Heart right ventricle (tissue), 16 donors: ENCODE data around the gene PRPH. TPM values are rescaled to one million over a fixed set of nuclear protein-coding genes. Genes with fewer than 3 reads are reported as not detected.

Source experiments
- ATAC-seq, 8 donors: fragments of 200-7000 bp; cut with Tn5 transposase; one replicate each; pipeline ENCODE4 v1.9.1; 2020; ENCODE audit warnings: mild to moderate bottlenecking in 8 of 8, moderate library complexity in 8 of 8, moderate number of reproducible peaks in 1 of 8
- DNase-seq, 2 donors: peaks; one replicate each; pipeline ENCODE4 v3.0.0-alpha.2; 2020
- H3K27ac ChIP-seq, 10 donors: fragments of 200-600 bp; sonication (generic) in 2 of 10; one replicate each; pipeline versions ENCODE4 v1.5.0 to v1.8.0; 2020 to 2022; ENCODE audit warnings: mild to moderate bottlenecking in 3 of 10
- H3K27me3 ChIP-seq, 7 donors: fragments of 200-600 bp; one replicate each; pipeline ENCODE4 v1.8.0; 2021 to 2022; ENCODE audit warnings: mild to moderate bottlenecking in 2 of 7
- H3K36me3 ChIP-seq, 9 donors: fragments of 200-600 bp; sonication (generic) in 1 of 9; one replicate each; pipeline versions ENCODE4 v1.5.0 to v1.8.0; 2020 to 2022; ENCODE audit warnings: mild to moderate bottlenecking in 2 of 9
- H3K4me1 ChIP-seq, 9 donors: fragments of 200-600 bp; sonication (generic) in 1 of 9; one replicate each; pipeline versions ENCODE4 v1.5.0 to v1.8.0; 2020 to 2022; ENCODE audit warnings: mild to moderate bottlenecking in 4 of 9
- H3K4me3 ChIP-seq, 10 donors: fragments of 200-600 bp; sonication (generic) in 2 of 10; one replicate each; pipeline versions ENCODE4 v1.5.0 to v1.8.0; 2020 to 2022; ENCODE audit warnings: mild to moderate bottlenecking in 7 of 10, moderate library complexity in 2 of 10
- H3K9me3 ChIP-seq, 11 donors: fragments of 200-600 bp in 10 of 11; sonication (generic) in 2 of 11; one replicate each; pipeline versions ENCODE4 v1.5.0 to v1.8.0; 2013 to 2022; ENCODE audit warnings: mild to moderate bottlenecking in 2 of 11, control low read depth in 1 of 11, moderate library complexity in 1 of 11
- WGBS, 2 donors: extraction: QIAGEN DNeasy Blood & Tissue Kit; methylation state at CpG; one replicate each; pipeline ENCODE4 v1.1.7; 2013; ENCODE audit warnings: inconsistent platforms in 1 of 2; 5-methylcytosine and 5-hydroxymethylcytosine counted together
- intact Hi-C, 10 donors: fragments of 100-400 bp; cut with DNase I; formaldehyde crosslinking; loops; one replicate each; pipeline versions ENCODE4 v1.11.1 to v1.14.2; 2022
- polyA plus RNA-seq, 2 donors: library from polyadenylated mRNA; stranded (reverse); fragments of 200-250 nt; gene quantifications; one replicate each; pipeline ENCODE4 v1.2.3, GENCODE V29; 2013
- total RNA-seq, 10 donors: library from RNA; stranded (reverse); fragmentation: NEBNext Ultra II Directional in 3 of 10; extraction: Animal tissue kit (Norgen Biotek cat#: 25700) in 3 of 10; gene quantifications; one replicate each; pipeline versions ENCODE4 v1.2.1 to v1.2.4, GENCODE V29; 2021 to 2023
- TF ChIP-seq, protein P1 (sequence below), 9 donors: fragments of 200-600 bp; sonication (generic) in 2 of 9; IDR thresholded peaks; one replicate each; pipeline versions ENCODE4 v1.5.0 to v1.8.0; 2021 to 2022; ENCODE audit warnings: antibody characterized with exemption in 9 of 9, mild to moderate bottlenecking in 5 of 9, moderate library complexity in 1 of 9
- donor health status: Arrhythmogenic right ventricular cardiomyopathy.
- donor health status: ischemic (EF 13 %, LVEDD 7.1; RV severe dilation, severe dysfunction).
- donor health status: healthy with polysubstance abuse.
- donor health status: DM: no; HTN: yes; CAD: no.
- donor health status: DM: no; HTN: no; CAD: no.
- donor health status: ischemic (EF 25% LVEDD 6.9; RV normal size, moderate dysfunction).
- donor health status: ischemic (EF 25% LVEDD 5.7; RV mildly dilated, moderate dysfunction).
- donor health status: healthy.
- donor health status: DM: yes; HTN: yes; CAD: no.
- donor health status: Ischemic cardiomyopathy.
- donor health status: ischemic (EF 35%, LVEDD 5.7; RV mildly dilated, moderate dysfunction).
- donor health status: nonischemic (EF 11% LVEDD 7.7; RV severe dilation, severe dysfunction).
- donor health status: DM: yes; HTN: yes; CAD: no.
- donor health status: PGD.
- donor health status: ischemic (EF 29% LVEDD 5.4; RV normal size, mild dysfunction).
- donor health status: nonischemic (EF 23%, LVEDD 6.1; RV moderate dilation, normal function).

Gene PRPH
- total and polyA plus RNA-seq, 12 donors, result 0.10 to 0.64 (median 0.47) TPM; not detected in 5

DNA sequence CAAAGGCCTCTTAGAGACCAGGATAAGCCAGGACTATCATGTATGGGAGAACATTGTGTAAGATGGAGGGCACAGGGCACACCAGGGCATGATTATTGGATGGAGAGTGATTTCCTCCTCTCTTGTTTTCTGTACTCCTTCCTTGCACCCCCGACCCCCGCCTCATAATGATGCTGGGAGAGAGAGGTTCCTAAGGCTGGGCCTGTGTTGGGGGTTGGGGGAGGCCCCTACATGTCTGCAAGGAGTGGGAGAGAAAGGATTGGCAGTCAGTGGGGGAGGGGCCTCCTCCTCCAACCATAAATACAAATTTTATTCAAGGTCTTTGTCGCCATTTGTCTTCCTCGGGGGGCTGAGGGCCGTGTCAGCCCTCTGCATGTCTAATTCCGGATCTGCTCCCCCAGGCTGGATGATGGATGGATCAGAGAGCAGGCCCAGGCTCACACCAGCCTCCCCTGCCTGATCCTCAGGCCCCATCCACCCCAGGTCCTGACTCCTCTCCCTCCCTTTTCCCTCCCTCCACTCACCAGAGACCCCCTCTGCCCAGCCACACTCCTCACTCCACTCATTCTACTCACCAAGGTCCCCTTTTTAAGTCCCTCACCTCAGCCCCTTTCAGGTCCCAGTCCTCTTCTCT is 44.0 kb downstream of the PRPH start:
- Histone ChIP-seq H3K9me3 (no peaks in the 10 kb centered on the region), H3K27ac (no peak overlapping the region), H3K4me1 (peaks cover 10 to 41% (median 26%) of the 10 kb centered on the region in 9 donors), H3K27me3 (peaks cover 20 to 98% (median 81%) of the 10 kb centered on the region in 7 donors), H3K36me3 (no peaks in the 10 kb centered on the region), H3K4me3 (no peak overlapping the region)
- TF ChIP-seq, protein P1, sequence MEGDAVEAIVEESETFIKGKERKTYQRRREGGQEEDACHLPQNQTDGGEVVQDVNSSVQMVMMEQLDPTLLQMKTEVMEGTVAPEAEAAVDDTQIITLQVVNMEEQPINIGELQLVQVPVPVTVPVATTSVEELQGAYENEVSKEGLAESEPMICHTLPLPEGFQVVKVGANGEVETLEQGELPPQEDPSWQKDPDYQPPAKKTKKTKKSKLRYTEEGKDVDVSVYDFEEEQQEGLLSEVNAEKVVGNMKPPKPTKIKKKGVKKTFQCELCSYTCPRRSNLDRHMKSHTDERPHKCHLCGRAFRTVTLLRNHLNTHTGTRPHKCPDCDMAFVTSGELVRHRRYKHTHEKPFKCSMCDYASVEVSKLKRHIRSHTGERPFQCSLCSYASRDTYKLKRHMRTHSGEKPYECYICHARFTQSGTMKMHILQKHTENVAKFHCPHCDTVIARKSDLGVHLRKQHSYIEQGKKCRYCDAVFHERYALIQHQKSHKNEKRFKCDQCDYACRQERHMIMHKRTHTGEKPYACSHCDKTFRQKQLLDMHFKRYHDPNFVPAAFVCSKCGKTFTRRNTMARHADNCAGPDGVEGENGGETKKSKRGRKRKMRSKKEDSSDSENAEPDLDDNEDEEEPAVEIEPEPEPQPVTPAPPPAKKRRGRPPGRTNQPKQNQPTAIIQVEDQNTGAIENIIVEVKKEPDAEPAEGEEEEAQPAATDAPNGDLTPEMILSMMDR (IDR thresholded peaks at IDR 0.05), result no peak
- no peak for DNase-seq
- ATAC-seq, result no peak
- intact Hi-C loops, result loop anchor here in 2 of 10 donors (5.0 kb wide), 1 partner anchor 47 kb away; no protein-coding TSS in a partner anchor
- WGBS, 2 donors, result 74 to 75% methylated on average over 6 of the region's 6 CpGs

DNA sequence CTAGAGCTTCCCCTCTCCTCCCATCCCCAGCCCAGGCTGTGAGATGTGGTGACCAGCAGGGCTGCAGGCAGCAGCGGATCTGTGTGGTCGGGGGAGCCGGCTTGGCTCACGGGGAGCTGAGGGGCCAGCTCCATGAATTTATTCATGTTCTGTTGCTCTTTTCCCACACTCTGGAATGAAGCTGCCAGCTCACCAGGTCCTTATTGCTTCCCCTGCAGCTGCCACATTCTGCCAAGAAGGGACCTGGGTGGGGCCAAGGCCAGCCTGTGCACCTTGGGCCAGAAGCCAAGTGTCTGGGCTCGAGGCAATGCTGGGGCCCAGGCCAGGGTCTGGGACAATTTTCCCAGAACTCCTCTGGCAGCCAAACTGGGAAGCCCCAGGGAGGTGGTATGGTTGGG is 44.5 kb downstream of the PRPH start:
- no peaks in the 10 kb centered on the region for H3K9me3 ChIP-seq
- no peak for ATAC-seq
- no peaks in the 10 kb centered on the region for H3K36me3 ChIP-seq
- intact Hi-C loops, result loop anchor here in 2 of 10 donors (5.0 kb wide), 1 partner anchor 47 kb away; no protein-coding TSS in a partner anchor
- DNase-seq, result no peak
- H3K27me3 ChIP-seq, result peaks cover 15 to 98% (median 81%) of the 10 kb centered on the region in 7 donors
- TF ChIP-seq, protein P1 (IDR thresholded peaks at IDR 0.05), result no peak
- no peak overlapping the region for H3K27ac ChIP-seq
- peaks cover 10 to 42% (median 28%) of the 10 kb centered on the region in 9 donors for H3K4me1 ChIP-seq
- 56 to 58% methylated on average over 5 of the region's 5 CpGs for WGBS, 2 donors
- H3K4me3 ChIP-seq, result no peak overlapping the region

DNA sequence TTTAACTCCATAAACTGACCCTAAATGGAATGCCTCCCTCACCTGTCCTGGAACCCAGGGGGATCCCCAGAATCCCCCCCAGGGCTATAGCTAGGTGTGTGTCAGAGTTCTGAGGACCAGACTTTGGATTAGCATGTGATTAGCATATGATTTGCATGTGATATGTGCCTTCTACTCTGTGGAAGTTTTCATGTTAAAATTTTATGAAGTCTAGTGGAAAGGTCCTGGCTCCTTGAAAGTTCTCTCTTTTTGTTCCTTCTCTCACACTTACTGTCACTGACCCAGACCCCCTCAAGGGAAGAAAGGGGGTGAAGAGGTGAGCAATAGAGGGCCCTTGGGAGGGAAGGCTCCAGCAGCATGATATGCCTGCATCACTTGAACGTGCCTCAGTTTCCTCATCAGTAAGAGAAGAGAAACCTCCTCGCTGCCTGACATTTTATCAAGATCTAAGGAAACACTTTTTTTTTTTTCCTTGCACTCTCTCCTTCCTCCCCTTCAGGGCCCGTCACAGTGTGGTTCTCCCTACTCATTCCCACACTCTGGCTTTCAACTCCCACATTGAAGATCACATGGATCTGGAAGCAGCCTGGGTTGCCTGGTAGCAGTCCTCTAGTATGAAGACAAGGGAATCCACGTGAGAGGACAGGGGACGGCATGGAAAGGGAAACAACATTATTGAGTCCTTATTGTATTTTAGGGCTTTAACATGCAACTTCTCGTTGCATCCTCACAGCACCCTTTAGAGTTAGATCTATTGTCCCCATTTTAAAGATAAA is 45.3 kb downstream of the PRPH start:
- ATAC-seq (no peak), DNase-seq (no peak)
- peaks cover 15 to 98% (median 81%) of the 10 kb centered on the region in 7 donors for H3K27me3 ChIP-seq
- H3K27ac ChIP-seq, result no peak overlapping the region
- TF ChIP-seq, protein P1 (IDR thresholded peaks at IDR 0.05), result no peak
- no peaks in the 10 kb centered on the region for H3K36me3 ChIP-seq
- intact Hi-C loops, result loop anchor here in 6 of 10 donors (5.0 to 10.0 kb wide), 3 partner anchors 45 to 53 kb away; partner anchors contain the start of gene PRPH (in 1 of the 6)
- WGBS, 2 donors, result 68 to 73% methylated on average over 6 of the region's 6 CpGs
- H3K9me3 ChIP-seq, result no peaks in the 10 kb centered on the region
- no peak overlapping the region for H3K4me3 ChIP-seq
- H3K4me1 ChIP-seq, result peaks cover 10 to 48% (median 34%) of the 10 kb centered on the region in 9 donors

DNA sequence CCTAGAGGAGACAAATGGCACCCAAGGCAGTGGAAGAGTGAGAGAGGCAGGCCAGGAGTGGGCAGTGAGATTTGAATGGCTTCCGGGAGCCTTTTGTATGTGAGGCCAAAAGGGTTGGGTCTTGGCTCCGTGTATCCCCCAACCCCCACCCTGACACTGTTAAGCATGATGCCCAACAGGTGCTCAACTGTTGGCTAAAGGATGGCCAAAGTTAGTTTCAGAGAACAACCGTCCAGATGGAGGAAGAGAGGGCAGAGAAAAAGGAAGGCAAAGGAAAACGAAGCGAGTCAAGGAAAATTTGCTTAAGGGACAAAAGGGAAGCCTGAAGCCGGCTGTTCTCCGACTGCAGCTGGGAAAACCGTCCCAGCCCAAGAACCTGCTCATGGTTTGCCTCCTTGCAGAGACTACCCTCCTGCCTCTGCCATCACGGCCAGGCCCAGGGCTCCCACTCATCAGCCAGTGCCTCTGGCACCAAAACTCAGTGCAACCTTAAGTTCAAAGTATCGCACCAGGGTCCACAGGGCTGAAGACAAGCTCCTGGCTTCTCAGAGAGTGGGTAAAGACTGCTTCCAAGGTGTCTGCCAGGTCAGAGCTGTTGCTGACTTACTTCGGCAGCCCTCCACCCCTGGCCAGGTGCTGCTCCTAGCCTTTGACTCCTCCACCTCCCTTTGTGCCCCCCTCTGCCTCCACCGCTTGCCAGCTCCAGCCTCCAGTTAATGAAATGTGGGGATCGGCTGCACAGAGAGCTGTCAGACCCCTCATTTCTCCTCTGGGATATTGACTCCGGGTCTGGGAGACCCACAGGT is 46.2 kb downstream of the PRPH start:
- H3K4me1 ChIP-seq, result peaks cover 18 to 53% (median 42%) of the 10 kb centered on the region in 9 donors
- 44 to 52% methylated on average over 14 of the region's 14 CpGs for WGBS, 2 donors
- intact Hi-C loops, result loop anchor here in 6 of 10 donors (5.0 to 10.0 kb wide), 3 partner anchors 46 to 54 kb away; partner anchors contain the start of gene PRPH (in 1 of the 6)

More for the DNA sequence above, 46.2 kb downstream of the PRPH start:
- TF ChIP-seq, protein P1 (IDR thresholded peaks at IDR 0.05), result no peak
- Histone ChIP-seq H3K9me3 (no peaks in the 10 kb centered on the region), H3K27ac (no peak overlapping the region), H3K36me3 (no peaks in the 10 kb centered on the region), H3K4me3 (no peak overlapping the region), H3K27me3 (peaks cover 14 to 98% (median 81%) of the 10 kb centered on the region in 7 donors)
- no peak for ATAC-seq
- DNase-seq, result no peak
